OCI-M2 (cell line): ENCODE results near the gene AOX1.
"Not testable (repeated sequence)": the region's sequence is repeated elsewhere in the genome, so short reads cannot be mapped to it uniquely, and the experiment has no call there.

Experiments used
- DNase-seq: peaks from one replicate; lab custom pipeline; 2025; ENCODE audit not compliant: unreplicated experiment; lab: John Stamatoyannopoulos, UW

Gene AOX1

GRCh38 chr2:200600549-200601225 lies 14.9 kb downstream of the AOX1 start:
- DNase-seq = no peak

GRCh38 chr2:200602584-200602983 lies 16.8 kb downstream of the AOX1 start:
- no peak for DNase-seq

- DNase-seq = no peak
Observed at GRCh38 chr2:200603972-200604371, 18.2 kb downstream of the AOX1 start.

GRCh38 chr2:200604571-200605255 lies 18.9 kb downstream of the AOX1 start:
- no peak for DNase-seq

GRCh38 chr2:200608341-200609027 lies 22.7 kb downstream of the AOX1 start:
- DNase-seq = no peak

- DNase-seq = no peak
Observed at GRCh38 chr2:200609028-200609614, 23.3 kb downstream of the AOX1 start.

- not testable (repeated sequence) for DNase-seq
Observed at GRCh38 chr2:200610217-200610616, 24.4 kb downstream of the AOX1 start.

GRCh38 chr2:200613692-200614091 lies 27.9 kb downstream of the AOX1 start:
- DNase-seq = no peak

- DNase-seq = no peak
Observed at GRCh38 chr2:200614249-200614648, 28.4 kb downstream of the AOX1 start.

GRCh38 chr2:200615247-200615646 lies 29.4 kb downstream of the AOX1 start:
- no peak for DNase-seq

- DNase-seq = no peak
Observed at GRCh38 chr2:200616193-200616592, 30.4 kb downstream of the AOX1 start.

GRCh38 chr2:200616656-200617055 lies 30.8 kb downstream of the AOX1 start:
- DNase-seq = no peak

- no peak for DNase-seq
Observed at GRCh38 chr2:200617156-200618053, 31.6 kb downstream of the AOX1 start.

- DNase-seq = no peak
Observed at GRCh38 chr2:200618054-200618419, 32.2 kb downstream of the AOX1 start.

- DNase-seq = no peak
Observed at GRCh38 chr2:200618590-200619021, 32.8 kb downstream of the AOX1 start.

- DNase-seq = no peak
Observed at GRCh38 chr2:200619279-200619678, 33.5 kb downstream of the AOX1 start.

GRCh38 chr2:200620606-200621390 lies 35.0 kb downstream of the AOX1 start:
- DNase-seq = no peak

- DNase-seq = no peak
Observed at GRCh38 chr2:200622106-200622505, 36.3 kb downstream of the AOX1 start.

- no peak for DNase-seq
Observed at GRCh38 chr2:200624026-200624425, 38.2 kb downstream of the AOX1 start.

- no peak for DNase-seq
Observed at GRCh38 chr2:200624658-200625057, 38.8 kb downstream of the AOX1 start.
